NCI-H748 (cell line): ENCODE results near the gene REEP5.
"Not testable (repeated sequence)": the region's sequence is repeated elsewhere in the genome, so short reads cannot be mapped to it uniquely, and the experiment has no call there.

Experiments used
- DNase-seq: peaks from one replicate; lab custom pipeline; 2025; ENCODE audit not compliant: unreplicated experiment; lab: John Stamatoyannopoulos, UW

The REEP5 gene

DNA sequence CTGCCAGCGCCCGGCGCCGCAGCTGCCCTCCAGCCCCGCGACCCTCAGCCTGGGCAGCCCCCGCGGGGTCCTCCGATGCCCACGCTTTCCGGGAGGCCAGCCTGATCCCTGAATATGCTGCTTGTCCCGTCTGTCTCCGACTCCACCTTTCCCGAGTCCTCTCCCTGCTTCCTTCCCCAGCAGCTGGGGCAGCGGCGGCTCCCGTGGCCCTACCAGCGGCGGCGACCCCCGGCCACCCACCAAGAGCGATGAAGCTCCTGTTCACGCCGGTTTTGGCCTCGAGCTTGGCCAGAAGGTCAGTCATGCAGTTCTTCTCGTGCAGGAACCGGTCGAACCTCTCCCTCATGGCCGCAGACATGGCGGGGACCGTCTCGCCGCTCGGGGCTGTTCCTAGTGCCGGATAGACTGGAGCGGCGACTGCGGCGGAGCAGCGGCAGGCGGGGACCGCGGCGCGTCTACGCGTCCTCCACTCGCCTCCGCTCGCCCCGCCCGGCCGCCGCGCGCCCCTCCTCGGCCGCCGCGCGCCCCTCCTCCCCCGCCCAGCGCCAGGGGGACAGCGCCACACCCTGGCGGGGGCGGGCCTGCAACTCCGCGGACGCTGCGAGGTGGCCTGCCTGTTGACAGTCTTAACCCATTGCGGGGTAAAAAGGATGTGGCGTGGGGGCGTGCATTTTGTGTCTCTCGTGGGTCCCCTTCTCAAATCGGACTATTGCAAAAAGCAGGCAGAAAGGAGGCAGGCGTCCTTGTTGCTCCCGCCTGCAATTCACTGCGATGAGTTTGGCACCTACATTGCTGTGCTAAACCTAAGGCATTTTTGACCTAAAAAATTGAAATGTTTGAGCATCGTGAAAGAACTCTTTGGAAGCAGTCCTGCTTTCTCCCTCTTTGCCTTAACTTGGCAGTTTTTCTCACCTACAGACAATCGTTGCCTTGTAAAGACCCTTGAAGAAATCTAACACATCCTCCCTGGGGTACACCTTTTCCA is at the start of gene REEP5:
Gene REEP5 (minus strand): TSS at position 395 of the 985 bp plus-strand sequence. CDS start 37 bp downstream, at position 358.
- peak; percentile 89 for DNase-seq

DNA sequence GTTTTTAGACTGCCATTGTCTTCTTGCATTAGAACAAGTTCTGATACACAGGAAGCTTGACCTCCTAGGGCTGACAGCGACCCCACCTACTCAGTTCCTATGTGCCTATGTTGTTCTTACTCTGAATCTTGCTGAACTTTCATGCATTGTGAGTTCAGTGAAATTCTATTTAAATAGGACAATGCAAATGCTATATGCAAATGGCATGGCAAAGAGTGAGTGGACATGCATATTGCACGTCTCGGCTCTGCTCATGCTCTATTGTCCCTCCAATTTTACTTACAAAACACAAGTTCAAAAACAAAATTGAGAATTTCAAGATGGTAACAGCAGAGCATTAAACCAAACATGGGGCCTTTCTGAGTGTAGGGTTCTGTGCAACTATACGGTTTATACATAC is 49.2 kb upstream of the REEP5 start:
- no peak for DNase-seq

DNA sequence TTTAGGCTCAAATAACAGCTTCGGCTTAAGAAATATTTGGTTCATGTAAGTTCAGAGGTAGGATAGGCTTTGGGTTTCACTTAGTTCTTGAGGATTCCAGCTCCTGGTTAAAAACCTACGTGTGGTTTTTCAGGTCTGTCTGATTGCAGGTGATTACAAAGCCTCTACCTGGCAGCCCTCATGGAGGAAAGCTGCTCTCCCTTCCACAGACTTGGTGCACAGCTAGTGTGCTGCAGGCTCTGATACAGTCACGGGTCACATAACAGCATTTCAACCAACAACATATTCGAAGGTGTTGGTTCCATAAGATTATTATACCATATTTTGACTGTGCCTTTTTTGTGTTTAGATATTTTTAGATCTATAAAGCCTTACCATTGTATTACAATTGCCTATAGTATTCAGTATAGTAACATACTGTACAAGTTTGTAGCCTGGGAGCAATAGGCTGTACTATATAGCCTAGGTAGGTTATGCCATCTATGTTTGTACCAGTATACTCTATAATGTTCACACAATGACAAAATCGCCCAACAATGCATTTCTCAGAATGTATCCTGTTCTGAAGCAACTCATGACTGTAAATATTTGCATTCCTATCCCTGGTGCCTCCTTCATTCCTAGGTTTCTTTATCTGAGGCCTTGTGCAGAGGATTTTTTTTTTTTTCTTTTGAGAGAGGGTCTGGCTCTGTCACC is 46.5 kb upstream of the REEP5 start:
- no peak for DNase-seq

DNA sequence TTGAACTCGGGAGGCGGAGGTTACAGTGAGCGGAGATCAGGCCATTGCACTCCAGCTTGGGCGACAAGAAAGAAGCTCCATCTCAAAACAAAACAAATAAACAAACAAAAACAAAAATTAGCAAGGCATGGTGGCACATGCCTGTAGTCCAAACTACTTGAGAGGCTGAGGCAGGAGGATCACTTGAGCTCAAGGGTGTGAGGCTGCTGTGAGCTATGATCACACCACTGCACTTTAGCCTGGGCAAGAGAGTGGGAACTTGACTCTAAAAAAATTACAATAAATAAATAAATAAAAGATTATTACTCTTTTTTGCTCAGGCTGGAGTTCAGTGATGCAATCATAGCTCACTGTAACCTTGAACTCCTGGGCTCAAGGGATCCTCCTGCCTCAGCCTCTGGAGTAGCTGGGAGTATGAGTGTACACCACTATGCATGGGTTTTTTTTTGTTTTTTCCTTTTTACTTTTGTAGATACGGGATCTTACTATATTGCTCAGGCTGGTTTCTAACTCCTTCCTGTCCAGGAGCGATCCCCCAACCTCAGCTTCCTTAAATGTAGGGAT is 45.6 kb upstream of the REEP5 start:
- no peak for DNase-seq

DNA sequence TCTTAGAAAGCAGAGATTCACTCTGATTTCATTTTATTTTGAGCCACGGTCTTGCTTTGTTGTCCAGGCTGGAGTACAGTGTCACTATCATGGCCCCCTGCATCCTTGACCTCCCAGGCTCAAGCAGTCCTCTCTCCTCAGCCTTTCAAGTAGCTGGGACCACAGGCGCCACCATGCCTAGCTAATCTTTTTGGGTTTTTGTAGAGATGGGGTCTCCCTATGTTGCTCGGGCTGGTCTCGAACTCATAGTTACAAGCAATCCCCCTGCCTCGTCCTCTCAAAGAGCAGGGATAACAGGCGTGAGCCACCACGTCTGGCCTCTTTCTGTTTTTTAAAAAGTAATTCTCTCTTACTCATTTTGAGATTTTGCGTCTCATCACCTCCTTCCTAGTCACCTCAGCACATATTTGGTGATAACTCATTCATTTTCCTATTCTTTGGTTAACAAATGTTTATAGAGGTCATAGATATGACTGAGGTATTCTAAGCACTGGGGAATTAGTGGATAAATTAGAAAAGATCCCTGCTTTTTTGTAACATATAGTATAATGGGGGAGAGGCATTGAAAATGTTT is 43.8 kb upstream of the REEP5 start:
- no peak for DNase-seq

DNA sequence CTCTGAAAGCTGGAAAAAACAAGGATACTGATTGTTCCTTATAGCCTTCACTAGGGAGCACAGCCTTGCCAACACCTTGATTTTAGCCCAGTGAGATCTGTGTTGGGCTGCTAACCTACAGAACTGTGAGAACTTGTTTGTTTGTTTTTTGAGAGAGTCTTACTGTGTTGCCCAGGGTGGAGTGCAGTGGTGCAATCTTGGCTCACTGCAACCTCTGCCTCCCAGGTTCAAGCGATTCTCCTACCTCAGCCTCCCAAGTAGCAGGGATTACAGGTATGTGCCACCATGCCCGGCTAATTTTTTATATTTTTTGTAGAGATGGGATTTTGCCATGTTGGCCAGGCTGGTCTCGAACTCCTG is 41.3 kb upstream of the REEP5 start:
- not testable (repeated sequence) for DNase-seq

DNA sequence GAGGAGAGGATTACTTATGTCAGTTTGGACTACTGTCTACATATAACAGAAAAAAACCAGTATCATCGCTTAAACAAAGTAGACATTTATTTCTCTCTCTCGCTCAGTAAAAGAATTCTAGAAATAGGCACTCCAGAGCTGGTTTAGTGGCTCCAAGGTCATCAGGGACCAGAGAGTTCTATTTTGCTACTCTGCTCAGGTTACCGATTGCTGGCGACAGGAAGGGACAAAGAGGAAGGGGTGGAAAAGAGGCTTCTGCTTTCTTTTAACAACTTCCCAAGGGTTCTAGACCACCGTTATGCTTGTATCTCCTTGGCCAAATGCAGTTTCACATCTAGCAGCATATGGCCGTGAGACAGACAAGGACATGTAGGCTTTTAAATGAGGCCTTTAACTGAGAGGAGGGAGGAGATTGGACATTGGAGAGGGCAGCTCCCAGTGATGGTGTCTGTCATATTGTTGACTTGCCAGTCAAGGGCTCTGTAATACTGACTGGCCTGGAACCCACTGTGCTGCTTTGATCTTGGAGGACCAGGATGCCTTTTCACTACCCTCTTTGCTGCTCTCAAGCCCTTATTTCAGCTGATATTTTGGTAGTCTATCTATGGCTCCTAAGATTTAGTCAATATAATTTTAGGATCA is 39.0 kb upstream of the REEP5 start:
- DNase-seq = no peak

DNA sequence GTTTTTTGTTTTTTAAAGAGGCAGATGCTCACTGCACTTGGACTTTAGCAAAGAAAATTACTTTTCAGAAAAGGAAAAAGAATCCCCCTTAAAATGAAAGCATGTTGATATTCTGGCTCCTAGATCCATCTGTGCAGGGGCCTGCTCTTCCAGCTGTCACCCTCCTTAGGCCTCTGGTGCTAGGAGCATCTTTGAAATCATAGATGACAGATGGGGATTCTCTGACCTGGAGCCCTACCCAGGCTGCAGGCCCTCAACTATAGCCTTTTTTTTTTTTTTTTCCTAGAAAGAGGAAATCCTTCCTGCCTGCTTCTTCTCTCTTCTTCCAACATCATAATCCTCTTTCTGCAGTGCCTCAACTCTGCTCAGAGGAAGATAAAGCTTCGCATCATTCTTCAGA is 38.3 kb upstream of the REEP5 start:
- DNase-seq = no peak

DNA sequence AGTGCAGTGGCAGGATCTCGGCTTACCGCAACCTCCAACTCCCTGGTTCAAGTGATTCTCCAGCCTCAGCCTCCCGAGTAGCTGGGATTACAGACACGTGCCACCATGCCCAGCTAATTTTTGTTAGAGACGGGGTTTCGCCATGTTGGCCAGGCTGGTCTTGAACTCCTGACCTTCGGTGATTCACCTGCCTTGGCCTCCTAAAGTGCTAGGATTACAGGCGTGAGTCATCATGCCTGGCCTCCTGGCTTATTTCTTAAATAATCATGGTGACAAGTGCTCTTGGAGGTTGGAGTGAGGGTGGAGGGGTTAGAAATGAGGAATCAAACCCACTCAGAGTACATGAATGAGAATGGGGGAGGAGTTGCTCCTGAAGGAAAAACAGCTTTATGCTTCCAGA is 37.8 kb upstream of the REEP5 start:
- not testable (repeated sequence) for DNase-seq

DNA sequence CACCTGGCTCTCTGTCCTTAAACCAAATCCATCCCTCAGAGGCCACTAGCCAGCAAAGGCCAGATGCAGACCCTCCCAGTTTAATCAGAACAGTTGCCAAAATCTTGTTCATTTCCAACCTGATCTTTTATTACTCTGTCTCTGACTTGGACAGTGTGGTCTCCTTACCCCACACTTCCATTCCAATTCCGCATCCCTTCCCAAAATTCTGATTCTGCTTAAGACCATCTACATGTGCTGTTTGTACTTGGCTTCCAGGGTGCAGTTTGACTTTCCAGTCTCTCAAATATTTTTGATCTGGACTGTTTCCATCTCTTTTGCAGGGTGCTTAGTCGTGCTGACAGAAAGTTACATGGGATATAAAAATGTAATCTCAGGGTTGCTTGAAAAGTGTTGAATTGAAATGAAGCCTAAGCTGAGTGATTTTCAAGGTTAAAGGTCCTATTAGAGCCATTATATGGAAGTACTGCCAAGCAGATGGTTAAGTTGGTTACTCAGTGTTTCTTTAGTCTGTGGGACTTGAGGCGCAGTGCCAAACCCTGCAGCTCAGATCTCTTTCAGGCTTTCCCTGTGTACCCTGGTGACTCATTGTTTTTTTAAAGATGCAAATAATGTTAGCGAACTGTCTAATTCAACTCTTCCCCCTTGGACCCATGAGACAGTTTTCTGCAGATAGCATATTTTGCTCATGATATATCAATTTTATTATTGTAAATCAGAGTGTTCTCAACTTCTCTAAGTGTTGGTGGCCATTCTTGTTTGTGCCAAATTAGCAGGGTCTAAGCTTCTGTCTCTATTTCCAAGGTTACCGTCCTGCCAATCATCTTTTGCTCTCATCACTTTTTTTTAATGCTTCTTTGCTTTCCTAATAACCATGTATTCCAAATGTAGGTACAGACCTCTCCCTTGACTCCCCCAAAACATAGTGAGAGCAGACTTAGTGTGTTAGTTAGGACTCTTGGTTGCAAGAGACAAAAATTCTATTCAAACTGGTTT is 36.4 kb upstream of the REEP5 start:
- DNase-seq = no peak

DNA sequence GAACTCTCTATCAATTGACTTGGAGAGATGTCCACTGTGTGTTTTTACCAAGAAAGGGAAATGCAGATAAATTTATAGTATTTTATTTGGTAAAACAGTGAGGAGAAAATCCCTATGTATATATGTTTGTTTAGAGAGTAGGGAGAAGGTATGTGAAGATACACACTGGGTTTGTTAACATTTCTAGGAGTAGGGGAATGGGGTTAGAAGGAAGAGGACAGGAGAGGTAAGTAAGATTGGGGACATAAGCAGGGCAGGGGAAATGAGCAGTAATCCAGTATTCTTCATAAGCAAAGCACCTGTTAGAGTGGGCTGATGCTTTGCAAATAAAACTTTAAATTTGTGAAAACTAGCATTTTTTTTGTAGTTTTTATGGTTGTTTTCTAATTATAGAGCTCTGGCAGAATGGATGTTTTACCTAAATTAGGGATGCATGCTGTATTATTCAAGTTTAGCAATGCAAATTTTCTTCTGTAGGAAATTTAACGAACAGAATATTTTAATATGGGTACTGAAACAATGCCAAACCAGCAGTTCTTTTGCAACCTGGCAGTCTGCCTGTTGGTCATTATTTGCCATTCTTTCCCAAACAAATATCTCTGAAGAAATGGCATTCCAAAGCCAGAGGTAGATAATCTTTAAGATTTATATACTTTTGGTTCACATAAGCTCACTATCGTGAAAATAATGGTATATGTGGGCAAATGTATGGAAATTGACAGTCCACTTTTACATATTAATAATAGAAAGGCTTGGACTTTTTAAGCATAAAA is 35.2 kb upstream of the REEP5 start:
- no peak for DNase-seq

DNA sequence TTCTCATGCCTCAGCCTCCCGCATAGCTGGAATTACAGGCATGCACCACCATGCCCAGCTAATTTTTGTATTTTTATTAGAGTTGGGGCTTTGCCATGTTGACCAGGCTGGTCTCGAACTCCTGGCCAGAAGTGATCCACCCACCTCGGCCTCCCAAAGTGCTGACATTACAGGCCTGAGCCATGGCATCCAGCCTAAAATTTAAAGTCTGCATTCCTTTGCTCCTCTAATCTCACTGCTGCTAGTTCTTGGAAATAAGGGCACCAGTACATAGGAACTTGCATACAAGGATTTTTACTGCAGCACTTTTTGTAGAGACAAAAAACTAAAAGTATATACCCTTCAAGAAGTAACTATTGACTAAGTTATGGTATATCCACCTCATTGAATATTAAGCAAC is 34.6 kb upstream of the REEP5 start:
- DNase-seq = no peak

DNA sequence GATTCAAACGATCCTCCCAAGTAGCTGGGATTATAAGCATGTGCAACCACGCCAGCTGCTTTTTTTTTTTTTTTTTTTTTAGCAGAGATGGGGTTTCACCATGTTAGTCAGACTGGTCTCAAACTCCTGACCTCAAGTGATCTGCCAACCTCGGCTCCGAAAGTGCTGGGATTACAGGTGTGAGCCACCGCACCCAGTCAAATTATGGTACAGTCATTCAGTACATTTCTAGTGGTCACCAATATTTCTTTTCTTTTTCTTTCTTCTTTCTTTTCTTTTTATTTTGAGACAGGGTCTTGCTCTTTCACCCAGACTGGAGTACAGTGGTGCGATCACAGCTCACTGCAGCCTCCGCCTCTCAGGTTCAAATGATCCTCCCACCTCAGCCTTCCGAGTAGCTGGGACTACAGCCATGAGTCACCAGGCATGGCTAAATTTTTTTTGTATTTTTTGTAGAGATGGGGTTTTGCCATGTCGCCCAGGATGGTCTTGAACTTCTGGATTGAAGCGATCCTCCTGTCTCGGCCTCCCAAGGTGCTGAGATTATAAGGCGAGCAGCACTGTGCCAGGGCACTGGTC is 29.2 kb upstream of the REEP5 start:
- DNase-seq = no peak

DNA sequence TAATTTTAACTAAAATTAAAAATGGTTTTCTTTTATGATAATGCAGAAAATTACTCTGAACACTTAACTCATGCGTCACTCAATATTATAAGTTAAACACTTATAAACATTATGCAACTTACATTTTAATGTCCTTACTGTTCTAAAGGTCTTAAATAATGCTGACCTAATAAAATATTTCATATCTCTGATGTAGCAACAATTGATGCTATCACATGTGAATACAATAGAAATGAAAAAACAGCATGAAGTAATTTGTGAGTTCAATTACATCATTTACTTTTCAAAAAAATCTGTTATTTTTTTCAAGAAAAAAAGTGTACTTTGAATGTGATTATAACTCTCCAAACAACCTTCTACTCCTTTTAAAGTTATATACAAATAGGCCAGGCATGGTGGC is 26.4 kb upstream of the REEP5 start:
- DNase-seq = no peak

DNA sequence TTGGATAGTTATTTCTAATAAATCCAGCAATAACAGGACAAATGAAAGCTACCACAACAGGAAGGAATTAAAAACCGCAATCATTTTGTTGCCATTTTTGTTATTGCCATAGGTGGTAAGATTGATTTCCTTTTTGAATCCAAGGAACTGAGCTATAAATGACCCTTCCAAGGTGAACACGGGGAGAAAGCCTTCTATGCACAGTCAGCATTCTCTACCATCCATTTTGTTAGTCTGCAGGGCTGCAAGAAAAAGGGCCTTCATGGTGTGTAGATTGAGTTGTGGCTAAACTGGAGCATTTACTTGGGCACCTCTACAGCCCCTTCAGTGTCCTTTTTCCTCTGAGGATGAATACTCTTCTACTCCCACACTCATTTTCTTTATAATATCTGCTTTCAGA is 18.6 kb upstream of the REEP5 start:
- DNase-seq = no peak

DNA sequence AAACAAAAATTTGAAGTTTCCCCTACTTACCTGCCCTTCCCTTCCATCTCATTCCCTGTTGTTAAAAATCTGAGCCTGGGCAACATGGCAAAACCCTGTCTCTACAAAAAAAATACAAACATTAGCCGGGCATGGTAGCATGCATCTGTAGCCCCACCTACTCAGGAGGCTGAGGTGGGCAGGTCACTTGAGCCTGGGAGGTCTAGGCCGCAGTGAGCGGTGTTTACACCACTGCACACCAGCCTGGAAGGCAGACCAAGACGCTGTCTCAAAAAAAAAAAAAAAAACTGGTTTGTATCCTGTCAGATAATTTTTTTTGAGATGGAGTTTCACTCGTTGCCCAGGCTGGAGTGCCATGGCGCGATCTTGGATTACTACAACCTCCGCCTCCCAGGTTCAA is 16.3 kb upstream of the REEP5 start:
- DNase-seq = no peak

DNA sequence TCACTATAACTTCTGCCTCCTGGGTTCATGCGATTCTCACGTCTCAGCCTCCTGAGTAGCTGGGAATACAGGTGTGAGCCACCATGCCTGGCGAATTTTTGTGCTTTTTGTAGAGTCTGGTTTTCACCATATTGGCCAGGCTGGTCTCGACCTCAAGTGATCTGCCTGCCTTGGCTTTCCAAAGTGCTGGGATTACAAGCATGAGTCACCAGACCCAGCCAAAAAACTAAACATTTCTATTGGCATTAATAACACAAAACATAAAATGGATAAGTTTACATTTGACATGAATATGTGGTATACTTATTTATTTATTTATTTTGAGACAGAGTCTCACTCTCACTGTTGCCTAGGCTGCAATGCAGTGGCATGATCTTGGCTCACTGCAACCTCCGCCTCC is 13.6 kb upstream of the REEP5 start:
- DNase-seq = no peak

DNA sequence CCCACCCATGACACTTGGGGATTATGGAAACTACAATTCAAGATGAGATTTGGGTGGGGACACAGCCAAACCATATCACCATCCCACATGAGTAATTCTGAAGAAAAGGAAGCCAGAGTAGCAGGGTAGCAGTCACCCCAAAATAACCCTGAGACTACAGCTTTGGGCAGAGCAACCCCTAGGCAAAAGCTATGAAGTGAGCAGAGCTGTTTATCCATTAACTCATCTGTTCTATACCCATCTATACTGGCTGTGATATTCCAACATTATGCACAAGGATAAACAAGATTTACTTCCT is 12.3 kb upstream of the REEP5 start:
- no peak for DNase-seq
